Uterus (tissue), 2 donors: ENCODE data around the gene BCOR.

Experiments used
- CTCF ChIP-seq, 4 experiments: fragments of 200-600 bp in 2 of 4; fragments of 450-650 bp in 2 of 4; sonication (generic) in 2 of 4; IDR thresholded peaks; one replicate each; pipeline ENCODE4 v1.5.1; 2016 to 2019; ENCODE audit warnings: antibody characterized with exemption in 4 of 4, mild to moderate bottlenecking in 2 of 4, moderate library complexity in 1 of 4
- POLR2A ChIP-seq, 2 donors: fragments of 450-650 bp; IDR thresholded peaks; one replicate each; pipeline ENCODE4 v1.6.1; 2016; ENCODE audit warnings: antibody characterized with exemption in 2 of 2, mild to moderate bottlenecking in 1 of 2, moderate library complexity in 1 of 2

GRCh38 chrX:40021647-40022046 lies 76.1 kb downstream of the BCOR start:
- TF ChIP-seq POLR2A (IDR thresholded peaks at IDR 0.05) (no peak), CTCF (IDR thresholded peaks at IDR 0.05) (no peak)
